Uterus (tissue), 4 donors: ENCODE data around the gene PEX3. TPM values are rescaled to one million over a fixed set of nuclear protein-coding genes. Genes with fewer than 3 reads are reported as not detected.
"Not testable (repeated sequence)": the region's sequence is repeated elsewhere in the genome, so short reads cannot be mapped to it uniquely, and the experiment has no call there.

Experiments
- DNase-seq, 2 donors: peaks; one replicate each; pipeline ENCODE4 v3.0.0-alpha.2; 2019 to 2020
- H3K27ac ChIP-seq, 2 donors: fragments of 200-600 bp; sonication (generic); 1 replicate in 1 of 2; 2 replicates in 1 of 2; pipeline ENCODE4 v1.5.1; 2016 to 2018
- H3K27me3 ChIP-seq, 2 donors: fragments of 200-600 bp; sonication (generic); one replicate each; pipeline ENCODE4 v1.5.1; 2018 to 2019; ENCODE audit warnings: control low read depth in 1 of 2
- H3K36me3 ChIP-seq, 2 donors: fragments of 200-600 bp; sonication (generic); one replicate each; pipeline ENCODE4 v1.5.1; 2019; ENCODE audit warnings: control low read depth in 1 of 2
- H3K4me1 ChIP-seq, 2 donors: fragments of 200-600 bp; sonication (generic); one replicate each; pipeline ENCODE4 v1.5.1; 2018 to 2019; ENCODE audit warnings: control low read depth in 1 of 2
- H3K4me3 ChIP-seq, 2 donors: fragments of 200-600 bp; sonication (generic); 1 replicate in 1 of 2; 2 replicates in 1 of 2; pipeline ENCODE4 v1.5.1; 2018 to 2019; ENCODE audit warnings: mild to moderate bottlenecking in 1 of 2
- H3K9me3 ChIP-seq, 2 donors: fragments of 200-600 bp; sonication (generic); one replicate each; pipeline ENCODE4 v1.5.1; 2019; ENCODE audit warnings: control low read depth in 1 of 2
- CTCF ChIP-seq, 4 experiments: fragments of 200-600 bp in 2 of 4; fragments of 450-650 bp in 2 of 4; sonication (generic) in 2 of 4; IDR thresholded peaks; one replicate each; pipeline ENCODE4 v1.5.1; 2016 to 2019; ENCODE audit warnings: antibody characterized with exemption in 4 of 4, mild to moderate bottlenecking in 2 of 4, moderate library complexity in 1 of 4
- POLR2A ChIP-seq, 2 donors: fragments of 450-650 bp; IDR thresholded peaks; one replicate each; pipeline ENCODE4 v1.6.1; 2016; ENCODE audit warnings: antibody characterized with exemption in 2 of 2, mild to moderate bottlenecking in 1 of 2, moderate library complexity in 1 of 2
- intact Hi-C: fragments of 100-400 bp; cut with DNase I; formaldehyde crosslinking; loops from one replicate; pipeline ENCODE4 v1.15.1; 2023; ENCODE audit warnings: low total_unique reads
- total RNA-seq, 4 donors: library from RNA; depleted of rRNA in 3 of 4; stranded (reverse); fragments of >200 nt in 3 of 4; gene quantifications; one replicate each; pipeline versions ENCODE4 v1.1.0 to v1.2.4, GENCODE V29; 2014 to 2023
- donor health status: DM: yes; HTN: yes; CAD: no.

The PEX3 gene
- total RNA-seq, 4 donors from 2014 or later = 4.1 to 29.7 (median 19.7) TPM

DNA sequence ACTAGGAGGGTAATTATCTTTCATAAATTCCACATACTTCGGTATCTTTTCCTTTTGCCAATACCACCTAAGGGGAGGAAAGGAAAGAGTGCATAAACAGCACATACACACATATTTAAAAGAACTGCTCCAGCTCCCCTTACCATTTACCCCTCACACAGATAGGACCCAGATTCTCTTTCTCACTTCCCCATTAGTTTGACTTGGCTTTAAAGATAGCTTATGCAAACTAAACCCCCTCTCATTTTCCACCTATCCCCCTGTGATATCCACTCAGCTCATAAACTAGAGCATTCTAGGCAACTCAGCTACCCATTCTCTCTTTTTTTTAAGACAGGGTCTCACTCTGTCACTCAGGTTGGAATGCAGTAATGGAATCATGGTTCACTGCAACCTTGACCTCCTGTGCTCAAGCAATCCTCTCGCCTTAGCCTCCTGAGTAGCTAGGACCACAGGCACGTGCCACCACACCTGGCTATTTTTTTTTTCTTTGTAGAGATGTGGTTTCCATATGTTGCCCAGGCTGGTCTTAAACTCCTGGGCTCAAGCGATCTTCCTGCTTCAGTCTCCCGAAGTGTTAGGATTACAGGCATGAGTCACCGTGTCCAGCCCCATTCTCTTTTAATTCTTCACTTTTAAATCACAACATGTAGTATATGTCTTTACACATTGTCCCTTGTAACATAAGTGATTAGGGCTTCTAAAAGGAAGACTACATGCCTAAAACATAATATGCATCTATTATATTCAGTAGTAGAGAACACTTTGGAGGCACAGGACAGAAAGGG lies 56.9 kb downstream of the PEX3 start:
- H3K27me3 ChIP-seq = no peaks in the 10 kb centered on the region
- no peaks in the 10 kb centered on the region for H3K36me3 ChIP-seq
- no peaks in the 10 kb centered on the region for H3K4me1 ChIP-seq
- no peak overlapping the region for H3K27ac ChIP-seq
- TF ChIP-seq POLR2A (IDR thresholded peaks at IDR 0.05) = no peak
- H3K4me3 ChIP-seq = no peak overlapping the region
- no peak for DNase-seq
- intact Hi-C loops = no loop called here
- no peaks in the 10 kb centered on the region for H3K9me3 ChIP-seq

DNA sequence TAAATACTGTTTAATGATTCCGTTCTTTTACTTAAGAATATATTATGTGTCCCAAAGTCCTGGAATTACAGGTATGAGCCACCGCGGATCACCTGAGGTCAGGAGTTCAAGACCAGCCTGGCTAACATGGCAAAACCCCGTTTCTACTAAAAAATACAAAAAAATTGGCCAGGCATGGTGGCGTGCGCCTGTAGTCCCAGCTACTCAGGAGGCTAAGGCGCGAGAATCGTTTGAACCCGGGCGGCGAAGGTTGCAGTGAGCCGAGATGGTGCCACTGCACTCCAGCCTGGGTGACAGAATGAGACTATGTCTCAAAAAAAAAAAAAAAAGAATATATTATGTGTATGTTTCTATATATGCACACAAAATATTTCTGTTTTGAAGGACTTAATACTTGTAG lies 59.7 kb downstream of the PEX3 start:
- H3K27me3 ChIP-seq, H3K9me3 ChIP-seq, DNase-seq, intact Hi-C loops, H3K36me3 ChIP-seq, H3K4me1 ChIP-seq: not testable (repeated sequence)
- Histone ChIP-seq H3K4me3 (peak overlapping the region; percentile 75 to 88), H3K27ac (peak overlapping the region in 1 of 2 donors; percentile 85)

DNA sequence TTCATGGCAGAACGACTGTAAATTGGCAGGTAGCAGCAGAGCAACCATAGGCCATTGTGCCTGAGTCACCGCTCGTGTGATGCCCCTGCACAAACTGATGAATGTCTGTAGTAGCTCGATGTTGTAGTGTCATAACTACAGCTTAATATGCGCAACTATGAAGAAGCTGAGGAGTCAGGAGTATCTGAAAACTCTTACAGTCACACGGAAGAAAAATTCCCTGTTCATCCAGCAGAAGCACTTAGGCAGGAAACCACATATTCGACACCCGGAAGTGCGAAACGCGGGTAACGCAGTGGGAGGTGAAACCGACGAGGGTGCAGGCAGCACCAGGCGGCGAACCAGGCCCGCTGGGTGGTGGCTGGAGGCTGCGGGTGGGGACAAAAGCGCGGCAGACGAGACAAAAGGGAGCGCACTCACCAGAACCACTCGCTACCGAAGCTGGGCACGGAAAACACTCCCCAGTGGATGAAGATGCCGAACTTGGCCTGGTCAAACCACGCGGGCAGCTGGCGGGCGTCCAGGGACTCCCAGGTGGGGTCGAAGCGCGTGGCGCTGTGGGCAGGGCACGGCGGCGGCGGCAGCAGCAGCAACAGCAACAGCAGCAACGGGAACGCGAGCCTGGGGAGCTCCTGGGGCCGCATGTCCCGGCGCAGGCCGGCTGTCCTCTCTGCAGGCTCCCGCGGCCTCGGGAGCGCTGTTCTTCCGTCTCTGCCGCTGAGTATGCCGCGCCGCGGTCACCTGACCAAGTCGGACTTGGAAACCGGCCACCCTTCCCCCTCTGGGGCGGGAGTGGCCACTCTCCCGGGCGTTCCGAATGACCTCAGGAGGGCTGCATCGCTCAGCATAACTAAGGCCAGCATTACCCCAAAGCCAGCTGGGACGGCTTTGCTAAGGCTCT lies 60.6 kb downstream of the PEX3 start, which contains the start of gene FUCA2:
FUCA2 (minus strand) TSS at position 730 of the 901 bp plus-strand sequence; CDS start at position 644, 86 bp downstream.
- Histone ChIP-seq H3K36me3 (no peaks in the 10 kb centered on the region), H3K27ac (peak within 1 kb of the TSS; percentile 84 to 85), H3K4me3 (peak within 1 kb of the TSS; percentile 75 to 88), H3K27me3 (no peaks in the 10 kb centered on the region), H3K9me3 (no peaks in the 10 kb centered on the region), H3K4me1 (no peaks in the 10 kb centered on the region)
- TF ChIP-seq POLR2A (IDR thresholded peaks at IDR 0.05) (peak; percentile 27 to 67), CTCF (IDR thresholded peaks at IDR 0.05) (peak in 1 of 4 experiments; percentile 8)
- peak; percentile 89 to 94 for DNase-seq
- intact Hi-C loops = no loop called here

- intact Hi-C loops = no loop called here
- H3K27me3 ChIP-seq = no peaks in the 10 kb centered on the region
- no peaks in the 10 kb centered on the region for H3K36me3 ChIP-seq
- H3K9me3 ChIP-seq = no peaks in the 10 kb centered on the region
- no peak overlapping the region for H3K27ac ChIP-seq
- H3K4me1 ChIP-seq = no peaks in the 10 kb centered on the region
- TF ChIP-seq CTCF (IDR thresholded peaks at IDR 0.05) (peak in 1 of 4 experiments; percentile 4), POLR2A (IDR thresholded peaks at IDR 0.05) (no peak)
- no peak overlapping the region for H3K4me3 ChIP-seq
- DNase-seq = no peak
Measured at GRCh38 chr6:143513410-143513809, 62.8 kb downstream of the PEX3 start.

DNA sequence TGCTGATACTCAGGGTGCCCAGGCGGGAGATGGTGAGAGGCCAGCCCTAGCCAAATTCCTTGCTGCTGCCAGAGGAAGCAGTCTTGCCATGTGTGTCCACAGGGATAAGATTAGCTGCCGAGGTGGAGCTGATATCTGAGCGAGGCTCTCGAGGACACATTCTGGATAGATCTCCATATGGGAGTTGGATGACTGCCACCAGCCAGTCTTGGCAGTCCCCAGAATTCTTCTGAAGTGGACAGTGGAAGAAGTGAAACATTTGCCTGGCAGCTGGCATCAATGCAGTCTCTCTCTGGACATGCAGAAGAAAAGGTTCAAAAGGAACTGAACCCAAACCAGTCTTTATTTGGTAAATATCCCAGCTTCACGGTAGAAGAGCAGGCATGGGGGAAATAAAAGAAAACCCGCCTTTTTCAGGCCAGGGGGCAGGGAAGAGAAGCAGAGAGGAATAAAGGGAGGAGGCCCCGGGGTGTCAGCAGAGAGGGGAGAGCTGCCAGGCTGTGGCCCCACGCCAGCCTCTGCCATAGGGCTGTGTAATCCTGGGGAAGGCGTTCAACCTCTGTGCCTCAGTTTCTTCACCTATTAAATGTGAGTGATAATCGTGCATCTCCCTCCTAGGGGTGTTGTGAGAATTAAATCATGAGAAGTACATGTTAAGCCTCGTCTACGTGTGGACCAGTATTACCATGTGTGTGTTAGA lies 64.6 kb downstream of the PEX3 start:
- intact Hi-C loops = no loop called here
- no peak for DNase-seq
- no peak overlapping the region for H3K27ac ChIP-seq
- TF ChIP-seq POLR2A (IDR thresholded peaks at IDR 0.05) (no peak), CTCF (IDR thresholded peaks at IDR 0.05) (no peak)
- H3K9me3 ChIP-seq = no peaks in the 10 kb centered on the region
- H3K4me1 ChIP-seq = no peaks in the 10 kb centered on the region
- H3K4me3 ChIP-seq = no peak overlapping the region
- no peaks in the 10 kb centered on the region for H3K27me3 ChIP-seq
- no peaks in the 10 kb centered on the region for H3K36me3 ChIP-seq
